ENCODE data around the gene FMNL1. TPM values are rescaled to one million over a fixed set of nuclear protein-coding genes. Genes with fewer than 3 reads are reported as not detected.

FMNL1 gene
- total RNA-seq, 1 donor from 2014 or later = 351 TPM

GRCh38 chr17:45227926-45228762 is 6.5 kb downstream of the FMNL1 start:
- no peak for ATAC-seq (ENCODE audit: low read depth)
- Mint-ChIP-seq H3K9me3 (no peaks in the 10 kb centered on the region), H3K27me3 (no peaks in the 10 kb centered on the region), H3K36me3 (ENCODE audit: low read depth) (peaks cover 37% of the 10 kb centered on the region), H3K27ac (peak overlapping the region; percentile 99), H3K4me3 (peak overlapping the region; percentile 79), H3K4me1 (peaks cover 98% of the 10 kb centered on the region)
- intact Hi-C loops (cut with micrococcal nuclease) = loop anchor here (2.0 to 5.0 kb wide), 2 partner anchors 201 to 881 kb away; partner anchors contain the start of gene GRN
- DNase-seq = no peak
- CTCF ChIA-PET = interaction anchor here (1.4 to 6.9 kb wide), 3 partner anchors 8 to 157 kb away, joined by 5 to 174 read pairs (median 9); partner anchors contain the start of genes ACBD4 and FMNL1
- POLR2A ChIA-PET = interaction anchor here (0.8 to 12.5 kb wide), 8 partner anchors 6 to 452 kb away, joined by 3 to 378 read pairs (median 34); partner anchors contain the start of genes FMNL1, HEXIM1, HEXIM2 and MAP3K14
- TF ChIP-seq, protein P1, sequence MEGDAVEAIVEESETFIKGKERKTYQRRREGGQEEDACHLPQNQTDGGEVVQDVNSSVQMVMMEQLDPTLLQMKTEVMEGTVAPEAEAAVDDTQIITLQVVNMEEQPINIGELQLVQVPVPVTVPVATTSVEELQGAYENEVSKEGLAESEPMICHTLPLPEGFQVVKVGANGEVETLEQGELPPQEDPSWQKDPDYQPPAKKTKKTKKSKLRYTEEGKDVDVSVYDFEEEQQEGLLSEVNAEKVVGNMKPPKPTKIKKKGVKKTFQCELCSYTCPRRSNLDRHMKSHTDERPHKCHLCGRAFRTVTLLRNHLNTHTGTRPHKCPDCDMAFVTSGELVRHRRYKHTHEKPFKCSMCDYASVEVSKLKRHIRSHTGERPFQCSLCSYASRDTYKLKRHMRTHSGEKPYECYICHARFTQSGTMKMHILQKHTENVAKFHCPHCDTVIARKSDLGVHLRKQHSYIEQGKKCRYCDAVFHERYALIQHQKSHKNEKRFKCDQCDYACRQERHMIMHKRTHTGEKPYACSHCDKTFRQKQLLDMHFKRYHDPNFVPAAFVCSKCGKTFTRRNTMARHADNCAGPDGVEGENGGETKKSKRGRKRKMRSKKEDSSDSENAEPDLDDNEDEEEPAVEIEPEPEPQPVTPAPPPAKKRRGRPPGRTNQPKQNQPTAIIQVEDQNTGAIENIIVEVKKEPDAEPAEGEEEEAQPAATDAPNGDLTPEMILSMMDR (IDR thresholded peaks at IDR 0.05) = no peak

DNA sequence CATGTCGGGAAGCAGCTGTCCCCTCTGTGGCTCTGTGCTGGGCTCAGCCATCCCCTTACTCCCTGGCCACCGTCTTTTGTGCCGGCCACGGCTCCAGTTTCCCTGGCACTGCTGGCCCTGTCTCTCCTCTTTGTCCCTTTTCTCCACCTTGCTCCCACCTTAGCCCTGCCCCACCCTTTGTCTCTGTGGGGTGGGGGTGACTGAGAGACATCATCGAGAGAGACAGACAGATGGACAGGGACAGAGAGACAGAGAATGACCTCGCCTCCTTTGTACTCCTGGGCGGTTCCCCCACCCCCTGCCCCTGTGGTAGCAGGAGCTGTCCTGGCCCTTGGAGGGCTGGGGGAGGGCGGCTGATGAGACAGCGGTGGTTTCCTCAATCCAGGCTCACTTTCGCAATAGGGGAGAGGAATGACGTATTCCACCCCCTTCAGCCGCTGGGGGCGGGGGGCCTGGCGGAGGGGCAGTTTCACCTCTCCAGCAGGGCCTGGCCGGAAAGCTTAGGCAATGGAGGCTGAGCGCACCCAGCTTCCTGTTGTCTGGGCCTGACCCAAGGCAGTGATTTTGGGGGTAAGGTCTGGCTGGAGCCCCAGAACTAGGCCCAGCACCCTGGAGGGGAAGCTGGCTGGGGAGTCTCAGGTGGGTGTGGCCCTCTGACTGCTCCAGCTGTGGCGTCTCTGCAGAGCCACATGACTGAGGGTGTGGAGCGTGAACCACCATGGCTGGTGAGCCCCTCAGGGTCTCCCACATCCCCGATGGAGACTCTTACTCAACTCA is 7.3 kb downstream of the FMNL1 start:
- Mint-ChIP-seq H3K4me3 (peak overlapping the region; percentile 79), H3K27me3 (no peaks in the 10 kb centered on the region), H3K4me1 (peaks cover 97% of the 10 kb centered on the region), H3K27ac (peak overlapping the region; percentile 99), H3K36me3 (ENCODE audit: low read depth) (peaks cover 38% of the 10 kb centered on the region), H3K9me3 (no peaks in the 10 kb centered on the region)
- CTCF ChIA-PET = interaction anchor here (1.1 to 6.9 kb wide), 5 partner anchors 9 to 156 kb away, joined by 3 to 174 read pairs (median 9); partner anchors contain the start of genes ACBD4 and FMNL1
- POLR2A ChIA-PET = interaction anchor here (0.7 to 12.5 kb wide), 16 partner anchors 7 to 453 kb away, joined by 3 to 378 read pairs (median 6); partner anchors contain the start of genes ACBD4, FMNL1, HEXIM1 and HEXIM2
- intact Hi-C loops (cut with micrococcal nuclease) = loop anchor here (1.0 to 5.0 kb wide), 4 partner anchors 10 to 882 kb away; partner anchors contain the start of genes GRN and HEXIM1
- ATAC-seq (ENCODE audit: low read depth) (peak; percentile 45), DNase-seq (peak; percentile 84)
- TF ChIP-seq, protein P1 (IDR thresholded peaks at IDR 0.05) = no peak

GRCh38 chr17:45229681-45230409 is 8.2 kb downstream of the FMNL1 start:
- Mint-ChIP-seq H3K36me3 (ENCODE audit: low read depth) (peaks cover 42% of the 10 kb centered on the region), H3K9me3 (no peaks in the 10 kb centered on the region), H3K27me3 (no peaks in the 10 kb centered on the region), H3K27ac (peak overlapping the region; percentile 99), H3K4me3 (peak overlapping the region; percentile 79), H3K4me1 (peaks cover 97% of the 10 kb centered on the region)
- DNase-seq (peak; percentile 51), ATAC-seq (ENCODE audit: low read depth) (peak; percentile 8)
- intact Hi-C loops (cut with micrococcal nuclease) = loop anchor here (1.0 to 5.0 kb wide), 4 partner anchors 11 to 883 kb away; partner anchors contain the start of genes GRN and HEXIM1
- TF ChIP-seq, protein P1 (IDR thresholded peaks at IDR 0.05) = no peak
- CTCF ChIA-PET = interaction anchor here (1.1 to 6.9 kb wide), 5 partner anchors 9 to 155 kb away, joined by 3 to 174 read pairs (median 9); partner anchors contain the start of genes ACBD4 and FMNL1
- POLR2A ChIA-PET = interaction anchor here (0.5 to 12.5 kb wide), 19 partner anchors 8 to 1007 kb away, joined by 3 to 378 read pairs (median 6); partner anchors contain the start of genes ACBD4, FMNL1, HEXIM1 and HEXIM2

- intact Hi-C loops (cut with micrococcal nuclease) = no loop called here
- peaks cover 97% of the 10 kb centered on the region for H3K4me1 Mint-ChIP-seq
- no peaks in the 10 kb centered on the region for H3K9me3 Mint-ChIP-seq
- no peak for ATAC-seq (ENCODE audit: low read depth)
- H3K36me3 Mint-ChIP-seq (ENCODE audit: low read depth) = peaks cover 45% of the 10 kb centered on the region
- TF ChIP-seq, protein P1 (IDR thresholded peaks at IDR 0.05) = no peak
- H3K27ac Mint-ChIP-seq = peak overlapping the region; percentile 99
- peak overlapping the region; percentile 79 for H3K4me3 Mint-ChIP-seq
- ChIA-PET POLR2A (interaction anchor here (1.0 to 12.5 kb wide), 7 partner anchors 9 to 95 kb away, joined by 3 to 378 read pairs (median 26); partner anchors contain the start of genes ACBD4, FMNL1, HEXIM1 and HEXIM2), CTCF (interaction anchor here (1.5 to 6.9 kb wide), 4 partner anchors 10 to 82 kb away, joined by 5 to 174 read pairs (median 10); partner anchors contain the start of genes FMNL1 and HEXIM1)
- no peaks in the 10 kb centered on the region for H3K27me3 Mint-ChIP-seq
- no peak for DNase-seq
These were observed 8.7 kb downstream of the FMNL1 start for GRCh38 chr17:45230410-45230786.
